Ectodermal cell (in vitro differentiated cells): ENCODE measurements around the gene AQP1.

ENCODE experiments used
- H3K27ac ChIP-seq: 2 replicates; pipeline ENCODE4 v1.7.0; 2013; ENCODE audit warnings: mild to moderate bottlenecking, low read depth, low read length; ENCODE audit not compliant: insufficient read depth, poor library complexity, severe bottlenecking
- H3K27me3 ChIP-seq: 2 replicates; pipeline ENCODE4 v1.7.0; 2013; ENCODE audit warnings: mild to moderate bottlenecking, low read length; ENCODE audit not compliant: insufficient read depth, control insufficient read depth, poor library complexity, severe bottlenecking
- H3K36me3 ChIP-seq: one replicate; pipeline ENCODE4 v1.7.0; 2013; ENCODE audit warnings: low read length; ENCODE audit not compliant: control insufficient read depth, insufficient read depth
- H3K4me1 ChIP-seq: one replicate; pipeline ENCODE4 v1.7.0; 2013; ENCODE audit warnings: low read length; ENCODE audit not compliant: control insufficient read depth, insufficient read depth
- H3K4me3 ChIP-seq: 2 replicates; pipeline ENCODE4 v1.7.0; 2013; ENCODE audit warnings: low read depth, low read length, control low read depth; ENCODE audit not compliant: insufficient read depth
- H3K9me3 ChIP-seq: 2 replicates; pipeline ENCODE4 v1.7.0; 2013; ENCODE audit warnings: mild to moderate bottlenecking, low read length, moderate library complexity; ENCODE audit not compliant: control insufficient read depth
- WGBS, 2 experiments: methylation state at CpG; one replicate each; pipeline ENCODE4 v1.1.7; 2013; ENCODE audit warnings: missing lambda C conversion rate in 2 of 2; 5-methylcytosine and 5-hydroxymethylcytosine counted together

The AQP1 gene

GRCh38 chr7:30912021-30912730 is 523 bp downstream of the AQP1 start:
- 91 to 92% methylated on average over 26 of the region's 26 CpGs for WGBS, 2 experiments
- Histone ChIP-seq H3K36me3 (no peaks in the 10 kb centered on the region), H3K9me3 (no peaks in the 10 kb centered on the region), H3K27ac (no peak overlapping the region), H3K4me3 (no peak overlapping the region), H3K4me1 (peaks cover 29% of the 10 kb centered on the region), H3K27me3 (no peaks in the 10 kb centered on the region)

GRCh38 chr7:30912731-30912985 is 1.0 kb downstream of the AQP1 start:
- Histone ChIP-seq H3K27ac (no peak overlapping the region), H3K4me3 (no peak overlapping the region)
- 93 to 98% methylated on average over 2 of the region's 2 CpGs for WGBS, 2 experiments

GRCh38 chr7:30912986-30913811 is 1.5 kb downstream of the AQP1 start:
- WGBS, 2 experiments: 85 to 87% methylated on average over 17 of the region's 17 CpGs
- Histone ChIP-seq H3K9me3 (no peaks in the 10 kb centered on the region), H3K36me3 (no peaks in the 10 kb centered on the region), H3K27me3 (no peaks in the 10 kb centered on the region), H3K27ac (no peak overlapping the region), H3K4me1 (peaks cover 35% of the 10 kb centered on the region), H3K4me3 (no peak overlapping the region)

More at GRCh38 chr7:30912731-30912985, 1.0 kb downstream of the AQP1 start:
- Histone ChIP-seq H3K36me3 (no peaks in the 10 kb centered on the region), H3K9me3 (no peaks in the 10 kb centered on the region), H3K27me3 (no peaks in the 10 kb centered on the region), H3K4me1 (peaks cover 33% of the 10 kb centered on the region)

- 90 to 91% methylated on average over 16 of the region's 16 CpGs for WGBS, 2 experiments
- Histone ChIP-seq H3K36me3 (no peaks in the 10 kb centered on the region), H3K4me1 (peaks cover 35% of the 10 kb centered on the region), H3K4me3 (no peak overlapping the region), H3K27ac (no peak overlapping the region), H3K9me3 (no peaks in the 10 kb centered on the region), H3K27me3 (no peaks in the 10 kb centered on the region)
Observed at GRCh38 chr7:30913821-30914515, 2.3 kb downstream of the AQP1 start.

- Histone ChIP-seq H3K36me3 (no peaks in the 10 kb centered on the region), H3K4me3 (no peak overlapping the region), H3K27ac (no peak overlapping the region), H3K4me1 (peaks cover 35% of the 10 kb centered on the region), H3K9me3 (no peaks in the 10 kb centered on the region), H3K27me3 (no peaks in the 10 kb centered on the region)
- 89 to 93% methylated on average over 4 of the region's 4 CpGs for WGBS, 2 experiments
Observed at GRCh38 chr7:30914596-30914995, 2.9 kb downstream of the AQP1 start.

GRCh38 chr7:30915005-30915601 is 3.5 kb downstream of the AQP1 start:
- Histone ChIP-seq H3K27ac (no peak overlapping the region), H3K4me1 (peaks cover 35% of the 10 kb centered on the region)
- WGBS, 2 experiments: 88 to 90% methylated on average over 11 of the region's 11 CpGs

GRCh38 chr7:30915751-30916150 is 4.1 kb downstream of the AQP1 start:
- H3K36me3 ChIP-seq: no peaks in the 10 kb centered on the region
- 86 to 88% methylated on average over 6 of the region's 6 CpGs for WGBS, 2 experiments
- no peaks in the 10 kb centered on the region for H3K27me3 ChIP-seq
- H3K9me3 ChIP-seq: no peaks in the 10 kb centered on the region
- peaks cover 34% of the 10 kb centered on the region for H3K4me1 ChIP-seq
- no peak overlapping the region for H3K27ac ChIP-seq
- no peak overlapping the region for H3K4me3 ChIP-seq

More at GRCh38 chr7:30915005-30915601, 3.5 kb downstream of the AQP1 start:
- Histone ChIP-seq H3K4me3 (no peak overlapping the region), H3K36me3 (no peaks in the 10 kb centered on the region), H3K27me3 (no peaks in the 10 kb centered on the region), H3K9me3 (no peaks in the 10 kb centered on the region)

GRCh38 chr7:30916255-30916654 is 4.6 kb downstream of the AQP1 start:
- H3K27me3 ChIP-seq: no peaks in the 10 kb centered on the region
- H3K4me1 ChIP-seq: peaks cover 29% of the 10 kb centered on the region
- no peaks in the 10 kb centered on the region for H3K36me3 ChIP-seq
- no peaks in the 10 kb centered on the region for H3K9me3 ChIP-seq
- 61 to 81% methylated on average over 3 of the region's 3 CpGs for WGBS, 2 experiments
- no peak overlapping the region for H3K27ac ChIP-seq
- no peak overlapping the region for H3K4me3 ChIP-seq

- Histone ChIP-seq H3K4me1 (peaks cover 29% of the 10 kb centered on the region), H3K4me3 (no peak overlapping the region), H3K36me3 (no peaks in the 10 kb centered on the region), H3K9me3 (no peaks in the 10 kb centered on the region), H3K27me3 (no peaks in the 10 kb centered on the region), H3K27ac (no peak overlapping the region)
- WGBS, 2 experiments: 85 to 86% methylated on average over 7 of the region's 7 CpGs
Observed at GRCh38 chr7:30916767-30917166, 5.1 kb downstream of the AQP1 start.
